ENCODE data around the gene EEIG1.

Gene EEIG1

DNA sequence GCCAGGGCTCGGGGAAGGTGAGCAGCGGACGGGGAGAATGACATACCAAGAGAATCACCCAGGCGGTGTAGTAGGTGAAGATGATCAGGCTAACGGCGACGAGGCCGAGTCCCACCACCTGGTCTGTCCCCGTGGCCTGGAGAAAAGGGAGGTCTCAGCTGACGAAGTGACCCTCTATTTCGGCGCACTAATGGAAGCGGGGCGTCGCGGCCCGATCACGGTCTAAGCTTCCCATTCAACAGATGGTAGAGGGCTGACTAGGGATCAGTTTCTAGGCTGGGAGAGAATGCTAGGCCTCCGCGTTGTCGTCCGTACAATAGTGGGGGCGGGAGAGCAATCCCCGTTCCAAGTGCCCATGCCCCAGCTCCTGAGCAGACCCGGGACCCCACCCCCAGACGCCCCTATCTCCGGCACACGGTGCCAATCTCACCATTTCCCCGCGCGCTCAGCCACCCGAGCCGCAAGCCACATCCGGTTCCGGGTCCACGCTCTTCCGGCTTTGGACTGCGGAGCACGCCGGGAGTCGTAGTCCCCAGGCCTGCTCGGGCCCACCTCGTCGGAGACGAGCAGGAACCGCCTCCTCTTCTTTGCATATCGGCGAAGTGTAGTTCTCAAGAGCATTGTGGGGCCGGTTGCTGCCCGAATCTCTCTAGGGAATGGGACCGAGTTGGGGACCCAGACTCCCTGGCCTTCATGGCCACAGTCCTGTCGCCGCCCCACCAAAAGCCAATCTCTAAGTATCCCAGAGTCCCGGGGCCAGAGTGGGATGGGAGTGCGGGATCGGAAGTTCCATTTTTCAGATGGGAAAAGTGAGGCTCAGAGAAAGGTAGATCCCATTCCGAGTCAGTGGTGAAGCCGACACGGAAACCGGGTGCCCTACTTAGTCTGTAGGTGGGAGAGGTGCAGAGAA lies 43.1 kb downstream of the EEIG1 start, which contains the start of gene DPM2:
Gene DPM2, minus strand, starts transcription at position 467 of the 910 bp plus-strand sequence. Its CDS starts 34 bp downstream, at position 433.
- peak; percentile 95 for ATAC-seq

DNA sequence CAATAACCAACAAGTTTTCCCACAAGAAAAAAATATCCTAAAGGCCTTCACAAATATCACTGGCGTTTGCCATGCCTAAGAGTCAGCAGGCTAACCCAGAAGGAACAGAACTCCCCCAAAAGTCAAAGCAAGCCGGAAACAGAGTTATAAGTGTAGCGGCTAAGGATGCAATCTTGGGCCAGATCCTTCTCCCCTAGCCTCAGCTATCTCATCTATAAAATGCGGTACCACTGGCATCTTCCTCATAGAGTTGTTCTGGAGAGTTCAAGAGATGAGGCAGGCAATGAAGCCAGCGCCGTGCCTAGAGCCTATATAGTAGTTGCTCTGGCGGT lies 43.8 kb downstream of the EEIG1 start:
- no peak for ATAC-seq

DNA sequence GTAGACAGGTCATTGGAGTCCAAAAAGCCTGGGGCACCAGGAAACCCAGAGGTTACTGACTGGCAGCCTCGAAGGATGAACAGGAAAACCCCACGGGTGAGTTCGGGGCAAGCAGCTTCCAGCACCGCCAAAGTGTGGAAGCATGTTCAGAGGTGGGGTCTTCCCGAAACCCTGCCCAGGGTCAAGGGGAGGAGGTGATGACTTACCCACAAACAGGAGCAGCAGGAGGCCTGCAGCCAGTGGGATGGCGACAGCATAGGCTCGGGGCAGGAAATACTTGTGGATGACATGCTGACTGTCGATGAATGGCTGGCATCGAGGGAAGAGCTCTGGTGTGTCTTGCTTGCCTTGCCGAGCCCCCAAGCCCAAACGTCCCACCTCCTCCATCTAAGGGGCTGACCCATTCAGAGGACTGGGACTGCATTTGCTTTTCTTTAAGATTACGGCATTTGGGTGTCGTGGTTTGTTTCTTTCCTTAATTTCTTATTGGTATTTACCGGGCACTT lies 44.4 kb downstream of the EEIG1 start:
- ATAC-seq = no peak

DNA sequence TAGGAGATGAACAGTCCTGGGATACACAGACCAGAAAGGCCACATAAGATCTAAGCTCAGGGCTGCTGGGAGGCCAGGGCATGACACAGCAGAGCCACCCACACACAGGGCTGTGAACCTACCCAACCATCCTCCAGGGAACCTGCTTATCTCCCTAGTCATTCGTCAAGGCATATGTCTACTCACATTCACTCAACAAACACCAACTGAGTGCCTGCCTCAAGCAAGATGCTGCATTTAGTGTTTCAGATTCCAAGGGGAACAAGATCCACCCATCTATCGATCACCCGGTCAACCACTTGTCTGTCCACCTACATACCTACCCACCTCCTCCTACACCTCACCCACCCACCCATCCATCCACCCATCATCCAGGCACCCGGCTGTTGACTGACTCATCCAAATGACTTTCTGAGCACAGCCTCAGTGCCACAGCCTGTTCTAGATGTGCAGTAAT lies 45.0 kb downstream of the EEIG1 start:
- peak; percentile 37 to 44 for ATAC-seq

DNA sequence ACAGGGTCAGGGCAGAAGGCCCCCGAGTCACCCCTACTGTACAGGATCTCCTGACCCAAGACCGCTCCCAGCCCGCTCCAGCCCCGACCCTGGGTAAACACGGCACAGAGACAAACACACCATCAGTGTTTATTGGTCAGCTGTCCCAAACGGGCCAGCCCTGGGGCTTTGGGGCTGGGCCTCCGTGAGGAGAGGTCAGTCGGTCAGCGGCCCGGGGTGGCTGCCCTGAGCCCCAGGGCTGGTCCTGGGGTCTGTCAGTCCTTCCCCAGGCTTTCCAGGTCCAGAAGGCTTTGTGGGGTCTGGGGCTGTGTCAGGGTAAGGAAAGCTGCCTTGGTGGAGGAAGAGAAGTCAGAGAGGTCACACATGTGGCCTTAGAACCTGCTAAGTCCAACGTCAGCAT lies 45.8 kb downstream of the EEIG1 start:
- ATAC-seq = no peak

DNA sequence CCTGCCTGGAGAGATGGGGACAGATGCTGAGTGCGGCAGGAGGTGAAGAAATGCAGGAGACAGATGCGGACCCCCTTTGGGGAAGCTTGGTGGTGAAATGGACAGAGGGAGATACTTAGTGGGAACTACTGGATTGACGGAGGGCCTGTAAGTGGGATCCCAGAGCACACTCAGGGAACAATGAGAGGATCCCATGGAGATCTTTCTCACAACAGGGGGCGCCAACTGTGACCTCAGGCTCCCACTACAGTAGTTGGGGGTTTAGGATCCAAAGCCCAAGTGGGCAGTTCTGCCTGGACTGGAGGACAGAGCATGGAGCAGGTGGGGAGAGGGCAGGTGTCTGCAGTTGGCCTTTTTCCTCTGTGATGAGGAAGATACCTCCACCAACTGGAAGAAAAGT lies 46.5 kb downstream of the EEIG1 start:
- ATAC-seq = no peak

DNA sequence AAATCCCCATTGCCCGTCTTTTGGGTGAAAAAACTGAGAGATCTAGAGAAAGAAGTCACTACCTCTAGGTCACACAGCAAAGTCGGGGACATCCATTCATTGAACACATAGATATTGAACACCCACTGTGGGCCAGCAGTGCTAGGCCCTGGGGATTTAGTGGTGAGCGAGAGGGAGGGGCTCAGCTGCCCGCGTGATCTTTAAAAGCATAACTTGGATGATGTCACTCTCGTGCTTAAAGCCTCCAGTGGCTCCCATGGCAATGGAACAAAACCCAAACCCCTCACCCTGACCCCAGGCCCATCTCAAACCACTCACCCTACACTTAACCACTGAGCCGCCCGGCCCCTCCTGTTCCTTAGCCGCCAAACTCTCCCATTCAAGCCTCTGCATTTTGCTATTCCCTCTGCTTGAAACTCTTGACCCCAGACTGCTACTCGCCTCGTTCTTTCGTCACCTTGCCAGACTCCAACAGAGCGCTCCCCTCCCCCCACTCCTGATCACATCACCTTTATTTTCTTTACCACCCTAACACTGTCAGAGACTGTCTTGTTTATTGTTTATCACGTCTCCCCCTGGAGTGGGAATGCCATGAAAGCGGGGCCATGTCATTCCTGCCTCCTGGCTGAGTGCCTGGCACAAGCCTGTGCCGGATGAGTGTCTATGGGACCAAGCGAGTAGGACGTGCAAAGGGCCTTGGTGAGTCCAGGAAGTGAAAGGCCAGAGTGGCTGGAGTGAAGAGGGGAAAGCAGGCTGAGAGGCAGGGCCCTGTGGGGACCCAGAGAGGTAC lies 49.5 kb downstream of the EEIG1 start:
- peak in 1 of 2 donors; percentile 24 for ATAC-seq

Measured in activated CD4-positive, CD25-positive, alpha-beta regulatory T cell treated with anti-CD3 and anti-CD28 coated beads, Interleukin-2, amount 50 U/mL, for 24 hours (primary cell).